HL-60 (cell line): Measurements from ENCODE around the gene DOCK1.

Source experiments
- DNase-seq, 2 experiments: peaks; one replicate each; pipeline ENCODE4 v3.0.0-alpha.2; 2010 to 2020; ENCODE audit warnings: low read depth in 1 of 2, low spot score in 1 of 2
- H3K27ac ChIP-seq: fragments of 250-450 bp; sonication (Bioruptor Pico); replicated peaks from 2 replicates; pipeline ENCODE4 v1.5.1; 2020; ENCODE audit warnings: mild to moderate bottlenecking, moderate library complexity
- H3K27me3 ChIP-seq: fragments of 250-450 bp; sonication (Bioruptor Pico); 2 replicates; pipeline ENCODE4 v1.5.1; 2021; ENCODE audit warnings: mild to moderate bottlenecking, moderate library complexity; ENCODE audit not compliant: insufficient read depth, poor library complexity, severe bottlenecking
- H3K4me3 ChIP-seq: replicated peaks from 2 replicates; pipeline ENCODE4 v1.5.1; 2011; ENCODE audit warnings: mild to moderate bottlenecking, control low read depth, low read length; ENCODE audit not compliant: insufficient read depth
- GABPA ChIP-seq: IDR thresholded peaks from 2 replicates; pipeline ENCODE4 v1.6.1; 2012; ENCODE audit warnings: low read depth
- POLR2AphosphoS5 ChIP-seq: IDR thresholded peaks from 2 replicates; pipeline ENCODE4 v1.6.1; 2012; ENCODE audit warnings: low read depth
- SPI1 ChIP-seq: IDR thresholded peaks from 2 replicates; pipeline ENCODE4 v1.6.1; 2012; ENCODE audit warnings: low read depth, mild to moderate bottlenecking, borderline replicate concordance
- TF ChIP-seq, protein P1 (sequence below): IDR thresholded peaks from 2 replicates; pipeline ENCODE4 v1.6.1; 2012; ENCODE audit warnings: low read depth; ENCODE audit not compliant: insufficient replicate concordance
- TF ChIP-seq, protein P2 (sequence below): IDR thresholded peaks from one replicate; pipeline ENCODE4 v1.5.1; 2011; ENCODE audit warnings: low read length, control low read depth, inconsistent platforms; ENCODE audit not compliant: insufficient read depth

Gene DOCK1

DNA sequence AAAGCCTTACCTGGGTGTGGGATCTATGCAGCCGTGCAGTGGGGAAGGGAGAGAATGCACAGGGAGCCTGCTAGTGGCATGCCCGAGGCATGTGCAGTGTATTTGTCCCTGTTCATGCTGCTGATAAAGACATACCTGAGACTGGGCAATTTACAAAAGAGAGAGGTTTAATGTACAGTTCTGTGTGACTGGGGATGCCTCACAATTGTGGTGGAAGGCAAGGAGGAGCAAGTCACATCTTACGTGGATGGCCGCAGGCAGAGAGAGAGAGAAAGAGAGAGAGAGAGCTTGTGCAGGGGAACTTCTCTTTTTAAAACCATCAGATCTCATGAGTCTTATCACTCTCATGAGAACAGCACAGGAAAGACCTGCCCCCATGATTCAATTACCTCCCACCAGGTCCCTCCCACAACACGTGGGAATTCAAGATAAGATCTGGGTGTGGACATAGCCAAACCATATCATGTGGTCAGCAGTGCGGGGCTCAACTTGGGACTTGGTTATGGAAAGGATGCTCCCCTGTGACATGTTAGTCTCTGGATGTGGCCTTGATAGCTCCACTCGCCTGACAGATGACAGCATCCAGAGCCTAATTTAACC, 128.9 kb downstream of the DOCK1 start:
- TF ChIP-seq GABPA, result no peak
- TF ChIP-seq, protein P1, sequence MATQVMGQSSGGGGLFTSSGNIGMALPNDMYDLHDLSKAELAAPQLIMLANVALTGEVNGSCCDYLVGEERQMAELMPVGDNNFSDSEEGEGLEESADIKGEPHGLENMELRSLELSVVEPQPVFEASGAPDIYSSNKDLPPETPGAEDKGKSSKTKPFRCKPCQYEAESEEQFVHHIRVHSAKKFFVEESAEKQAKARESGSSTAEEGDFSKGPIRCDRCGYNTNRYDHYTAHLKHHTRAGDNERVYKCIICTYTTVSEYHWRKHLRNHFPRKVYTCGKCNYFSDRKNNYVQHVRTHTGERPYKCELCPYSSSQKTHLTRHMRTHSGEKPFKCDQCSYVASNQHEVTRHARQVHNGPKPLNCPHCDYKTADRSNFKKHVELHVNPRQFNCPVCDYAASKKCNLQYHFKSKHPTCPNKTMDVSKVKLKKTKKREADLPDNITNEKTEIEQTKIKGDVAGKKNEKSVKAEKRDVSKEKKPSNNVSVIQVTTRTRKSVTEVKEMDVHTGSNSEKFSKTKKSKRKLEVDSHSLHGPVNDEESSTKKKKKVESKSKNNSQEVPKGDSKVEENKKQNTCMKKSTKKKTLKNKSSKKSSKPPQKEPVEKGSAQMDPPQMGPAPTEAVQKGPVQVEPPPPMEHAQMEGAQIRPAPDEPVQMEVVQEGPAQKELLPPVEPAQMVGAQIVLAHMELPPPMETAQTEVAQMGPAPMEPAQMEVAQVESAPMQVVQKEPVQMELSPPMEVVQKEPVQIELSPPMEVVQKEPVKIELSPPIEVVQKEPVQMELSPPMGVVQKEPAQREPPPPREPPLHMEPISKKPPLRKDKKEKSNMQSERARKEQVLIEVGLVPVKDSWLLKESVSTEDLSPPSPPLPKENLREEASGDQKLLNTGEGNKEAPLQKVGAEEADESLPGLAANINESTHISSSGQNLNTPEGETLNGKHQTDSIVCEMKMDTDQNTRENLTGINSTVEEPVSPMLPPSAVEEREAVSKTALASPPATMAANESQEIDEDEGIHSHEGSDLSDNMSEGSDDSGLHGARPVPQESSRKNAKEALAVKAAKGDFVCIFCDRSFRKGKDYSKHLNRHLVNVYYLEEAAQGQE, result no peak
- TF ChIP-seq POLR2AphosphoS5, result no peak
- TF ChIP-seq SPI1, result no peak
- TF ChIP-seq, protein P2, sequence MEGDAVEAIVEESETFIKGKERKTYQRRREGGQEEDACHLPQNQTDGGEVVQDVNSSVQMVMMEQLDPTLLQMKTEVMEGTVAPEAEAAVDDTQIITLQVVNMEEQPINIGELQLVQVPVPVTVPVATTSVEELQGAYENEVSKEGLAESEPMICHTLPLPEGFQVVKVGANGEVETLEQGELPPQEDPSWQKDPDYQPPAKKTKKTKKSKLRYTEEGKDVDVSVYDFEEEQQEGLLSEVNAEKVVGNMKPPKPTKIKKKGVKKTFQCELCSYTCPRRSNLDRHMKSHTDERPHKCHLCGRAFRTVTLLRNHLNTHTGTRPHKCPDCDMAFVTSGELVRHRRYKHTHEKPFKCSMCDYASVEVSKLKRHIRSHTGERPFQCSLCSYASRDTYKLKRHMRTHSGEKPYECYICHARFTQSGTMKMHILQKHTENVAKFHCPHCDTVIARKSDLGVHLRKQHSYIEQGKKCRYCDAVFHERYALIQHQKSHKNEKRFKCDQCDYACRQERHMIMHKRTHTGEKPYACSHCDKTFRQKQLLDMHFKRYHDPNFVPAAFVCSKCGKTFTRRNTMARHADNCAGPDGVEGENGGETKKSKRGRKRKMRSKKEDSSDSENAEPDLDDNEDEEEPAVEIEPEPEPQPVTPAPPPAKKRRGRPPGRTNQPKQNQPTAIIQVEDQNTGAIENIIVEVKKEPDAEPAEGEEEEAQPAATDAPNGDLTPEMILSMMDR, result no peak
- Histone ChIP-seq H3K27me3 (no peaks in the 10 kb centered on the region), H3K4me3 (no peak overlapping the region), H3K27ac (no peak overlapping the region)
- DNase-seq, result no peak

DNA sequence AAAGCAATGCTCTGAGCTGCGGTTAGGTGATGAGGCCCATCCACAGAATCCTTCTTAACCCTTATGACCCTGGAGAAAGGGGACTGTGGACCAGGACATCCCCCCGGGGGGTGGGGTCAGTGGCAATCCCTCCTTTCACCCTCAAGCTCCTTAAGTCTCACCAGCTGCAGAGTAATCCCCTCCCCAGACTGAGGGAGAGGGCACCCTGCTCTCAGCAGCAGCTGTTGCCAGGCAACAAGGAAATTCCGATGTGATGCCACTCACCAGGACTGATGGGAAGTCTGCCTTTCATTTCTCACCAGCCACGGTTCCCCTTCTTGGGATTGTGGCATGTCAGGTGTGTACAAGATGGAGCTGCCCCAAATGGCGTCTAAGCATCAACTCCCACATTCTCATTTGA, 129.6 kb downstream of the DOCK1 start:
- no peaks in the 10 kb centered on the region for H3K27me3 ChIP-seq
- no peak for DNase-seq
- no peak overlapping the region for H3K27ac ChIP-seq
- TF ChIP-seq, protein P1, result no peak
- no peak for TF ChIP-seq SPI1
- no peak for TF ChIP-seq POLR2AphosphoS5
- no peak for TF ChIP-seq GABPA
- TF ChIP-seq, protein P2, result no peak
- H3K4me3 ChIP-seq, result no peak overlapping the region

DNA sequence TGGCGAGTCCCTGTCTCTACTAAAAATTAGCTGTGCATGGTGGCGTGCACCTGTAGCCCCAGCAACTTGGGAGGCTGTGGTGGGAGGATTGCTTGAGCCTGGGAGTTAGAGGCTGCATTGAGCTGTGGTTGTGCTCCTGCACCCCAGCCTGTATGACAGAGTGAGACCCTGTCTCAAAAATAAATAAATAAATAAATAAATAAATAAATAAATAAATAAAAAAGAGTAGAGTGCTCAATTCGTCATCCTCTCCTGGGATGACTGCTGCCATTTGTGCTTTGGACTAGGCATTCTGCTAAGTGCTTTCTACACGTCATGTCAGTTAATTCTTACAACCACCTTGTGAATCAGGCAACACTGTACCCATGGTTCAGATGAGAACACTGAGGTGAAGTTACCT, 130.6 kb downstream of the DOCK1 start:
- Histone ChIP-seq H3K27me3 (no peaks in the 10 kb centered on the region), H3K4me3 (no peak overlapping the region), H3K27ac (no peak overlapping the region)
- TF ChIP-seq GABPA, result no peak
- TF ChIP-seq SPI1, result no peak
- TF ChIP-seq POLR2AphosphoS5, result no peak
- TF ChIP-seq, protein P1, result no peak
- TF ChIP-seq, protein P2, result no peak
- DNase-seq, result no peak
